ENCODE results near the gene TASP1.

The TASP1 gene

GRCh38 chr20:13543783-13544182, 94.9 kb downstream of the TASP1 start:
- POLR2A ChIA-PET = no interaction called here
- DNase-seq (ENCODE audit: extremely low spot score) = no peak
- TF ChIP-seq ARNT (IDR thresholded peaks at IDR 0.05) (no peak), HDGF (IDR thresholded peaks at IDR 0.05; ENCODE audit: borderline replicate concordance) (no peak), SP1 (IDR thresholded peaks at IDR 0.05) (no peak), ELF4 (IDR thresholded peaks at IDR 0.05) (no peak), FOXK2 (IDR thresholded peaks at IDR 0.05) (no peak), TARDBP (IDR thresholded peaks at IDR 0.05) (no peak), L3MBTL2 (conservative IDR thresholded peaks at IDR 0.05) (no peak), FOXM1 (IDR thresholded peaks at IDR 0.05; ENCODE audit: borderline replicate concordance) (no peak), LEF1 (IDR thresholded peaks at IDR 0.05; ENCODE audit: borderline replicate concordance) (no peak), SUZ12 (IDR thresholded peaks at IDR 0.05) (no peak), PKNOX1 (IDR thresholded peaks at IDR 0.05) (no peak), FOXA1 (IDR thresholded peaks at IDR 0.05) (no peak), BHLHE40 (IDR thresholded peaks at IDR 0.05; ENCODE audit: borderline replicate concordance) (no peak)
- CTCF ChIA-PET = no interaction called here

GRCh38 chr20:13535627-13536026, 103.1 kb downstream of the TASP1 start:
- CTCF ChIA-PET = no interaction called here
- POLR2A ChIA-PET = no interaction called here
- TF ChIP-seq FOXA1 (IDR thresholded peaks at IDR 0.05) (no peak), NFRKB (IDR thresholded peaks at IDR 0.05) (no peak), FOXM1 (IDR thresholded peaks at IDR 0.05; ENCODE audit: borderline replicate concordance) (no peak), TARDBP (IDR thresholded peaks at IDR 0.05) (no peak), ZNF384 (IDR thresholded peaks at IDR 0.05) (no peak), ELF4 (IDR thresholded peaks at IDR 0.05) (no peak), SP1 (IDR thresholded peaks at IDR 0.05) (no peak), PKNOX1 (IDR thresholded peaks at IDR 0.05) (no peak)
- no peak for DNase-seq (ENCODE audit: extremely low spot score)

- POLR2A ChIA-PET = no interaction called here
- TF ChIP-seq ELF4 (IDR thresholded peaks at IDR 0.05) (no peak), CTBP1 (IDR thresholded peaks at IDR 0.05; ENCODE audit: borderline replicate concordance) (no peak), FOXA1 (IDR thresholded peaks at IDR 0.05) (no peak), HDGF (IDR thresholded peaks at IDR 0.05; ENCODE audit: borderline replicate concordance) (no peak), FOXM1 (IDR thresholded peaks at IDR 0.05; ENCODE audit: borderline replicate concordance) (no peak), NFRKB (IDR thresholded peaks at IDR 0.05) (no peak), L3MBTL2 (conservative IDR thresholded peaks at IDR 0.05) (no peak), SP1 (IDR thresholded peaks at IDR 0.05) (no peak), BHLHE40 (IDR thresholded peaks at IDR 0.05; ENCODE audit: borderline replicate concordance) (no peak), FOXK2 (IDR thresholded peaks at IDR 0.05) (no peak), ARNT (IDR thresholded peaks at IDR 0.05) (no peak), PKNOX1 (IDR thresholded peaks at IDR 0.05) (no peak), LEF1 (IDR thresholded peaks at IDR 0.05; ENCODE audit: borderline replicate concordance) (no peak), TARDBP (IDR thresholded peaks at IDR 0.05) (no peak)
- DNase-seq (ENCODE audit: extremely low spot score) = no peak
- CTCF ChIA-PET = interaction anchor here (1.1 kb wide), 1 partner anchor 13 kb away, joined by 3 read pairs; no protein-coding TSS in a partner anchor
These were observed 104.8 kb downstream of the TASP1 start for GRCh38 chr20:13533946-13534345.

- POLR2A ChIA-PET = no interaction called here
- no peak for DNase-seq (ENCODE audit: extremely low spot score)
- TF ChIP-seq TARDBP (IDR thresholded peaks at IDR 0.05) (no peak), L3MBTL2 (conservative IDR thresholded peaks at IDR 0.05) (no peak), FOXA1 (IDR thresholded peaks at IDR 0.05) (no peak), ARNT (IDR thresholded peaks at IDR 0.05) (no peak), FOXK2 (IDR thresholded peaks at IDR 0.05) (no peak), ELF4 (IDR thresholded peaks at IDR 0.05) (no peak), LEF1 (IDR thresholded peaks at IDR 0.05; ENCODE audit: borderline replicate concordance) (no peak), PKNOX1 (IDR thresholded peaks at IDR 0.05) (no peak), FOXM1 (IDR thresholded peaks at IDR 0.05; ENCODE audit: borderline replicate concordance) (no peak), BHLHE40 (IDR thresholded peaks at IDR 0.05; ENCODE audit: borderline replicate concordance) (no peak), HDGF (IDR thresholded peaks at IDR 0.05; ENCODE audit: borderline replicate concordance) (no peak), SUZ12 (IDR thresholded peaks at IDR 0.05) (no peak), SP1 (IDR thresholded peaks at IDR 0.05) (no peak), CTBP1 (IDR thresholded peaks at IDR 0.05; ENCODE audit: borderline replicate concordance) (no peak), NFRKB (IDR thresholded peaks at IDR 0.05) (no peak), ZNF384 (IDR thresholded peaks at IDR 0.05) (no peak)
- CTCF ChIA-PET = no interaction called here
These were observed 108.6 kb downstream of the TASP1 start for GRCh38 chr20:13530146-13530545.

- no peak for DNase-seq (ENCODE audit: extremely low spot score)
- POLR2A ChIA-PET = no interaction called here
- no peak for TF ChIP-seq L3MBTL2 (conservative IDR thresholded peaks at IDR 0.05)
- no peak for TF ChIP-seq HDGF (IDR thresholded peaks at IDR 0.05; ENCODE audit: borderline replicate concordance)
- no peak for TF ChIP-seq CTBP1 (IDR thresholded peaks at IDR 0.05; ENCODE audit: borderline replicate concordance)
- no peak for TF ChIP-seq LEF1 (IDR thresholded peaks at IDR 0.05; ENCODE audit: borderline replicate concordance)
- no peak for TF ChIP-seq BHLHE40 (IDR thresholded peaks at IDR 0.05; ENCODE audit: borderline replicate concordance)
- CTCF ChIA-PET = no interaction called here
These were observed 112.2 kb downstream of the TASP1 start for GRCh38 chr20:13526551-13526950.

Data from HEK293T (cell line).